Activated CD8-positive, alpha-beta memory T cell treated with anti-CD3 and anti-CD28 coated beads, Interleukin-2, amount 50 U/mL, for 4 hours (primary cell): Measurements from ENCODE around the gene RUNX1.

ENCODE experiments used
- DNase-seq: peaks from one replicate; pipeline ENCODE4 v3.0.0-alpha.2; 2020

RUNX1 gene

GRCh38 chr21:34844013-34844923, 204.8 kb downstream of the RUNX1 start:
- DNase-seq, result no peak

GRCh38 chr21:34843562-34843961, 205.5 kb downstream of the RUNX1 start:
- no peak for DNase-seq

- no peak for DNase-seq
Measured at GRCh38 chr21:34841154-34841553, 207.9 kb downstream of the RUNX1 start.

GRCh38 chr21:34840693-34841092, 208.4 kb downstream of the RUNX1 start:
- no peak for DNase-seq

GRCh38 chr21:34838956-34839820, 209.9 kb downstream of the RUNX1 start:
- no peak for DNase-seq

- DNase-seq, result no peak
Measured at GRCh38 chr21:34836933-34837505, 212.1 kb downstream of the RUNX1 start.

- DNase-seq, result peak; percentile 25
Measured at GRCh38 chr21:34836103-34836932, 212.8 kb downstream of the RUNX1 start.

GRCh38 chr21:34835526-34835925, 213.6 kb downstream of the RUNX1 start:
- no peak for DNase-seq

GRCh38 chr21:34834852-34835501, 214.1 kb downstream of the RUNX1 start:
- no peak for DNase-seq

GRCh38 chr21:34834290-34834689, 214.8 kb downstream of the RUNX1 start:
- no peak for DNase-seq

- no peak for DNase-seq
Measured at GRCh38 chr21:34833465-34833864, 215.6 kb downstream of the RUNX1 start.

GRCh38 chr21:34830386-34831170, 218.5 kb downstream of the RUNX1 start:
- no peak for DNase-seq

GRCh38 chr21:34827445-34828235, 221.5 kb downstream of the RUNX1 start:
- no peak for DNase-seq

- DNase-seq, result no peak
Measured at GRCh38 chr21:34826836-34827235, 222.3 kb downstream of the RUNX1 start.

- no peak for DNase-seq
Measured at GRCh38 chr21:34825948-34826548, 223.1 kb downstream of the RUNX1 start.

GRCh38 chr21:34825101-34825500, 224.0 kb downstream of the RUNX1 start:
- DNase-seq, result no peak

GRCh38 chr21:34824314-34824713, 224.8 kb downstream of the RUNX1 start:
- DNase-seq, result no peak

- DNase-seq, result no peak
Measured at GRCh38 chr21:34822942-34823341, 226.2 kb downstream of the RUNX1 start.

- no peak for DNase-seq
Measured at GRCh38 chr21:34822168-34822567, 226.9 kb downstream of the RUNX1 start.

GRCh38 chr21:34821717-34822116, 227.4 kb downstream of the RUNX1 start:
- no peak for DNase-seq
